Measurements from ENCODE around the gene TNNT2.

The TNNT2 gene

GRCh38 chr1:201376464-201377374 is 761 bp downstream of the TNNT2 start:
- H3K36me3 ChIP-seq (ENCODE audit: control insufficient read depth, insufficient read depth, low read length): 0 out of 2 replicates have a peak, but pooled peaks cover 3% of the 10 kb centered on the region
- H3K4me3 ChIP-seq (ENCODE audit: low read depth, low read length): peak overlapping the region; percentile 32; the same call in 1 of the 2 replicates
- H3K9me3 ChIP-seq (ENCODE audit: control insufficient read depth, insufficient read depth, low read depth, low read length): no peaks in the 10 kb centered on the region
- H3K4me1 ChIP-seq (ENCODE audit: control insufficient read depth, insufficient read depth, low read length): peaks cover 44% of the 10 kb centered on the region
- no peaks in the 10 kb centered on the region; the same call in 1 of the 2 replicates for H3K27me3 ChIP-seq (ENCODE audit: control insufficient read depth, insufficient read depth, low read length)
- peak overlapping the region; percentile 21 for H3K9ac ChIP-seq (ENCODE audit: low read length)
- peak overlapping the region; percentile 66 for H3K27ac ChIP-seq (ENCODE audit: low read depth, low read length)

GRCh38 chr1:201376107-201376463 is 1.4 kb downstream of the TNNT2 start:
- H3K27ac ChIP-seq (ENCODE audit: low read depth, low read length): peak overlapping the region; percentile 66
- no peaks in the 10 kb centered on the region for H3K9me3 ChIP-seq (ENCODE audit: control insufficient read depth, insufficient read depth, low read depth, low read length)
- H3K36me3 ChIP-seq (ENCODE audit: control insufficient read depth, insufficient read depth, low read length): no peaks in the 10 kb centered on the region
- peak overlapping the region; percentile 21 for H3K9ac ChIP-seq (ENCODE audit: low read length)
- peaks cover 45% of the 10 kb centered on the region for H3K4me1 ChIP-seq (ENCODE audit: control insufficient read depth, insufficient read depth, low read length)
- H3K4me3 ChIP-seq (ENCODE audit: low read depth, low read length): peak overlapping the region; percentile 17; the same call in 1 of the 2 replicates
- H3K27me3 ChIP-seq (ENCODE audit: control insufficient read depth, insufficient read depth, low read length): no peaks in the 10 kb centered on the region; the same call in 1 of the 2 replicates

GRCh38 chr1:201375169-201375568 is 2.3 kb downstream of the TNNT2 start:
- Histone ChIP-seq H3K9ac (ENCODE audit: low read length) (no peak overlapping the region), H3K4me1 (ENCODE audit: control insufficient read depth, insufficient read depth, low read length) (peaks cover 45% of the 10 kb centered on the region), H3K27me3 (ENCODE audit: control insufficient read depth, insufficient read depth, low read length) (no peaks in the 10 kb centered on the region; the same call in 1 of the 2 replicates), H3K36me3 (ENCODE audit: control insufficient read depth, insufficient read depth, low read length) (no peaks in the 10 kb centered on the region), H3K9me3 (ENCODE audit: control insufficient read depth, insufficient read depth, low read depth, low read length) (no peaks in the 10 kb centered on the region), H3K4me3 (ENCODE audit: low read depth, low read length) (no peak overlapping the region), H3K27ac (ENCODE audit: low read depth, low read length) (no peak overlapping the region)

- H3K9ac ChIP-seq (ENCODE audit: low read length): no peak overlapping the region
Observed at GRCh38 chr1:201374364-201374763, 3.1 kb downstream of the TNNT2 start.

GRCh38 chr1:201371792-201372191 is 5.7 kb downstream of the TNNT2 start:
- H3K4me3 ChIP-seq (ENCODE audit: low read depth, low read length): no peak overlapping the region
- H3K9me3 ChIP-seq (ENCODE audit: control insufficient read depth, insufficient read depth, low read depth, low read length): no peaks in the 10 kb centered on the region
- H3K27ac ChIP-seq (ENCODE audit: low read depth, low read length): no peak overlapping the region
- H3K27me3 ChIP-seq (ENCODE audit: control insufficient read depth, insufficient read depth, low read length): peaks cover 3% of the 10 kb centered on the region; the same call in 1 of the 2 replicates
- no peak overlapping the region for H3K9ac ChIP-seq (ENCODE audit: low read length)
- no peaks in the 10 kb centered on the region for H3K36me3 ChIP-seq (ENCODE audit: control insufficient read depth, insufficient read depth, low read length)
- peaks cover 32% of the 10 kb centered on the region for H3K4me1 ChIP-seq (ENCODE audit: control insufficient read depth, insufficient read depth, low read length)

More at GRCh38 chr1:201374364-201374763, 3.1 kb downstream of the TNNT2 start:
- Histone ChIP-seq H3K4me3 (ENCODE audit: low read depth, low read length) (no peak overlapping the region), H3K4me1 (ENCODE audit: control insufficient read depth, insufficient read depth, low read length) (peaks cover 45% of the 10 kb centered on the region), H3K9me3 (ENCODE audit: control insufficient read depth, insufficient read depth, low read depth, low read length) (no peaks in the 10 kb centered on the region), H3K36me3 (ENCODE audit: control insufficient read depth, insufficient read depth, low read length) (no peaks in the 10 kb centered on the region), H3K27me3 (ENCODE audit: control insufficient read depth, insufficient read depth, low read length) (no peaks in the 10 kb centered on the region; the same call in 1 of the 2 replicates), H3K27ac (ENCODE audit: low read depth, low read length) (no peak overlapping the region)

- Histone ChIP-seq H3K9ac (ENCODE audit: low read length) (no peak overlapping the region), H3K4me1 (ENCODE audit: control insufficient read depth, insufficient read depth, low read length) (peaks cover 27% of the 10 kb centered on the region), H3K4me3 (ENCODE audit: low read depth, low read length) (no peak overlapping the region), H3K36me3 (ENCODE audit: control insufficient read depth, insufficient read depth, low read length) (no peaks in the 10 kb centered on the region), H3K9me3 (ENCODE audit: control insufficient read depth, insufficient read depth, low read depth, low read length) (no peaks in the 10 kb centered on the region), H3K27me3 (ENCODE audit: control insufficient read depth, insufficient read depth, low read length) (peaks cover 3% of the 10 kb centered on the region; the same call in 1 of the 2 replicates), H3K27ac (ENCODE audit: low read depth, low read length) (no peak overlapping the region)
Observed at GRCh38 chr1:201371276-201371675, 6.2 kb downstream of the TNNT2 start.

GRCh38 chr1:201370500-201370899 is 7.0 kb downstream of the TNNT2 start:
- H3K36me3 ChIP-seq (ENCODE audit: control insufficient read depth, insufficient read depth, low read length): no peaks in the 10 kb centered on the region
- no peak overlapping the region for H3K27ac ChIP-seq (ENCODE audit: low read depth, low read length)
- H3K9me3 ChIP-seq (ENCODE audit: control insufficient read depth, insufficient read depth, low read depth, low read length): no peaks in the 10 kb centered on the region
- H3K4me1 ChIP-seq (ENCODE audit: control insufficient read depth, insufficient read depth, low read length): peaks cover 20% of the 10 kb centered on the region
- H3K9ac ChIP-seq (ENCODE audit: low read length): no peak overlapping the region
- H3K27me3 ChIP-seq (ENCODE audit: control insufficient read depth, insufficient read depth, low read length): peaks cover 3% of the 10 kb centered on the region; the same call in 1 of the 2 replicates
- H3K4me3 ChIP-seq (ENCODE audit: low read depth, low read length): no peak overlapping the region

GRCh38 chr1:201369209-201369608 is 8.3 kb downstream of the TNNT2 start:
- H3K27ac ChIP-seq (ENCODE audit: low read depth, low read length): no peak overlapping the region
- H3K4me3 ChIP-seq (ENCODE audit: low read depth, low read length): no peak overlapping the region
- peaks cover 3% of the 10 kb centered on the region; the same call in 1 of the 2 replicates for H3K27me3 ChIP-seq (ENCODE audit: control insufficient read depth, insufficient read depth, low read length)
- H3K9me3 ChIP-seq (ENCODE audit: control insufficient read depth, insufficient read depth, low read depth, low read length): no peaks in the 10 kb centered on the region
- no peaks in the 10 kb centered on the region for H3K36me3 ChIP-seq (ENCODE audit: control insufficient read depth, insufficient read depth, low read length)
- H3K9ac ChIP-seq (ENCODE audit: low read length): no peak overlapping the region
- peaks cover 7% of the 10 kb centered on the region for H3K4me1 ChIP-seq (ENCODE audit: control insufficient read depth, insufficient read depth, low read length)

GRCh38 chr1:201366696-201367095 is 10.8 kb downstream of the TNNT2 start:
- H3K4me3 ChIP-seq (ENCODE audit: low read depth, low read length): no peak overlapping the region
- H3K9me3 ChIP-seq (ENCODE audit: control insufficient read depth, insufficient read depth, low read depth, low read length): no peaks in the 10 kb centered on the region
- H3K9ac ChIP-seq (ENCODE audit: low read length): no peak overlapping the region
- peaks cover 8% of the 10 kb centered on the region; the same call in 1 of the 2 replicates for H3K4me1 ChIP-seq (ENCODE audit: control insufficient read depth, insufficient read depth, low read length)
- H3K36me3 ChIP-seq (ENCODE audit: control insufficient read depth, insufficient read depth, low read length): no peaks in the 10 kb centered on the region
- H3K27ac ChIP-seq (ENCODE audit: low read depth, low read length): no peak overlapping the region
- peaks cover 3% of the 10 kb centered on the region; the same call in 1 of the 2 replicates for H3K27me3 ChIP-seq (ENCODE audit: control insufficient read depth, insufficient read depth, low read length)

GRCh38 chr1:201365251-201365650 is 12.2 kb downstream of the TNNT2 start:
- H3K27ac ChIP-seq (ENCODE audit: low read depth, low read length): no peak overlapping the region
- no peaks in the 10 kb centered on the region for H3K36me3 ChIP-seq (ENCODE audit: control insufficient read depth, insufficient read depth, low read length)
- no peaks in the 10 kb centered on the region for H3K9me3 ChIP-seq (ENCODE audit: control insufficient read depth, insufficient read depth, low read depth, low read length)
- H3K27me3 ChIP-seq (ENCODE audit: control insufficient read depth, insufficient read depth, low read length): peaks cover 3% of the 10 kb centered on the region; the same call in 1 of the 2 replicates
- no peak overlapping the region for H3K4me3 ChIP-seq (ENCODE audit: low read depth, low read length)
- peaks cover 7% of the 10 kb centered on the region; the same call in 1 of the 2 replicates for H3K4me1 ChIP-seq (ENCODE audit: control insufficient read depth, insufficient read depth, low read length)
- no peak overlapping the region for H3K9ac ChIP-seq (ENCODE audit: low read length)

- Histone ChIP-seq H3K27ac (ENCODE audit: low read depth, low read length) (no peak overlapping the region), H3K4me3 (ENCODE audit: low read depth, low read length) (no peak overlapping the region), H3K36me3 (ENCODE audit: control insufficient read depth, insufficient read depth, low read length) (no peaks in the 10 kb centered on the region), H3K27me3 (ENCODE audit: control insufficient read depth, insufficient read depth, low read length) (peaks cover 3% of the 10 kb centered on the region; the same call in 1 of the 2 replicates), H3K9ac (ENCODE audit: low read length) (no peak overlapping the region), H3K4me1 (ENCODE audit: control insufficient read depth, insufficient read depth, low read length) (peaks cover 7% of the 10 kb centered on the region; the same call in 1 of the 2 replicates), H3K9me3 (ENCODE audit: control insufficient read depth, insufficient read depth, low read depth, low read length) (no peaks in the 10 kb centered on the region)
Observed at GRCh38 chr1:201364808-201365105, 12.7 kb downstream of the TNNT2 start.
